ENCODE data around the gene DLGAP1.

DNA sequence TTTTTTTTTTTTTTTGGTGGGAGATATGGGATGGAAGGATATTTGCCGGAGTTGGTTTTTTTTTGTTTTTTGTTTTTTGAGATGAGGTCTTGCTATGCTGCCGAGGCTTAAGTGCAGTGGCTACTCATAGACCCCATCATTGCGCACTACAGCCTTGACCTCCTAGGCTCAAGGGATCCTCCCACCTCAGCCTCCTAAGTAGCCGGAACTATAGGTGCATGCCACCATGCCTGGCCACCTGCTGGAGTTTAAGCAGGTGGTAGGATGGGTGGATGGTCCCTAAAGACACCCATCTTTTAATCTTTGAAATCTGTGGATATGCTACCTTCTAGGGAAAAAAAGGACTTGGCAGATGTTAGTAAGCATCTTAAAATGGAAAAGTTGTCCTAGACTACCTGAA lies 835.4 kb downstream of the DLGAP1 start:
- TF ChIP-seq ZNF513 (CRISPR knock-in tag; conservative IDR thresholded peaks at IDR 0.05) (no peak), PCBP2 (optimal IDR thresholded peaks at IDR 0.05; ENCODE audit: low read depth, low read length, poor library complexity, severe bottlenecking) (no peak), NR2F6 (IDR thresholded peaks at IDR 0.05) (no peak), NR2F6 (CRISPR knock-in tag; IDR thresholded peaks at IDR 0.05) (no peak), HDAC2 (CRISPR knock-in tag; IDR thresholded peaks at IDR 0.05) (no peak), MAX (IDR thresholded peaks at IDR 0.05) (no peak), ZNF776 (CRISPR knock-in tag; IDR thresholded peaks at IDR 0.05) (no peak), ZNF224 (CRISPR knock-in tag; IDR thresholded peaks at IDR 0.05) (no peak), GABPA (IDR thresholded peaks at IDR 0.05; ENCODE audit: low read depth, low read length) (no peak), GABPA (CRISPR knock-in tag; IDR thresholded peaks at IDR 0.05; ENCODE audit: low read depth) (no peak), KAT2B (IDR thresholded peaks at IDR 0.05; ENCODE audit: borderline replicate concordance, low read depth, low read length) (no peak), SP1 (IDR thresholded peaks at IDR 0.05) (no peak), SP1 (CRISPR knock-in tag; IDR thresholded peaks at IDR 0.05) (no peak)
- TF ChIP-seq, protein P1, sequence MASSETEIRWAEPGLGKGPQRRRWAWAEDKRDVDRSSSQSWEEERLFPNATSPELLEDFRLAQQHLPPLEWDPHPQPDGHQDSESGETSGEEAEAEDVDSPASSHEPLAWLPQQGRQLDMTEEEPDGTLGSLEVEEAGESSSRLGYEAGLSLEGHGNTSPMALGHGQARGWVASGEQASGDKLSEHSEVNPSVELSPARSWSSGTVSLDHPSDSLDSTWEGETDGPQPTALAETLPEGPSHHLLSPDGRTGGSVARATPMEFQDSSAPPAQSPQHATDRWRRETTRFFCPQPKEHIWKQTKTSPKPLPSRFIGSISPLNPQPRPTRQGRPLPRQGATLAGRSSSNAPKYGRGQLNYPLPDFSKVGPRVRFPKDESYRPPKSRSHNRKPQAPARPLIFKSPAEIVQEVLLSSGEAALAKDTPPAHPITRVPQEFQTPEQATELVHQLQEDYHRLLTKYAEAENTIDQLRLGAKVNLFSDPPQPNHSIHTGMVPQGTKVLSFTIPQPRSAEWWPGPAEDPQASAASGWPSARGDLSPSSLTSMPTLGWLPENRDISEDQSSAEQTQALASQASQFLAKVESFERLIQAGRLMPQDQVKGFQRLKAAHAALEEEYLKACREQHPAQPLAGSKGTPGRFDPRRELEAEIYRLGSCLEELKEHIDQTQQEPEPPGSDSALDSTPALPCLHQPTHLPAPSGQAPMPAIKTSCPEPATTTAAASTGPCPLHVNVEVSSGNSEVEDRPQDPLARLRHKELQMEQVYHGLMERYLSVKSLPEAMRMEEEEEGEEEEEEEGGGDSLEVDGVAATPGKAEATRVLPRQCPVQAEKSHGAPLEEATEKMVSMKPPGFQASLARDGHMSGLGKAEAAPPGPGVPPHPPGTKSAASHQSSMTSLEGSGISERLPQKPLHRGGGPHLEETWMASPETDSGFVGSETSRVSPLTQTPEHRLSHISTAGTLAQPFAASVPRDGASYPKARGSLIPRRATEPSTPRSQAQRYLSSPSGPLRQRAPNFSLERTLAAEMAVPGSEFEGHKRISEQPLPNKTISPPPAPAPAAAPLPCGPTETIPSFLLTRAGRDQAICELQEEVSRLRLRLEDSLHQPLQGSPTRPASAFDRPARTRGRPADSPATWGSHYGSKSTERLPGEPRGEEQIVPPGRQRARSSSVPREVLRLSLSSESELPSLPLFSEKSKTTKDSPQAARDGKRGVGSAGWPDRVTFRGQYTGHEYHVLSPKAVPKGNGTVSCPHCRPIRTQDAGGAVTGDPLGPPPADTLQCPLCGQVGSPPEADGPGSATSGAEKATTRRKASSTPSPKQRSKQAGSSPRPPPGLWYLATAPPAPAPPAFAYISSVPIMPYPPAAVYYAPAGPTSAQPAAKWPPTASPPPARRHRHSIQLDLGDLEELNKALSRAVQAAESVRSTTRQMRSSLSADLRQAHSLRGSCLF (CRISPR knock-in tag; IDR thresholded peaks at IDR 0.05; ENCODE audit: borderline replicate concordance), result no peak
- TF ChIP-seq, protein P2, sequence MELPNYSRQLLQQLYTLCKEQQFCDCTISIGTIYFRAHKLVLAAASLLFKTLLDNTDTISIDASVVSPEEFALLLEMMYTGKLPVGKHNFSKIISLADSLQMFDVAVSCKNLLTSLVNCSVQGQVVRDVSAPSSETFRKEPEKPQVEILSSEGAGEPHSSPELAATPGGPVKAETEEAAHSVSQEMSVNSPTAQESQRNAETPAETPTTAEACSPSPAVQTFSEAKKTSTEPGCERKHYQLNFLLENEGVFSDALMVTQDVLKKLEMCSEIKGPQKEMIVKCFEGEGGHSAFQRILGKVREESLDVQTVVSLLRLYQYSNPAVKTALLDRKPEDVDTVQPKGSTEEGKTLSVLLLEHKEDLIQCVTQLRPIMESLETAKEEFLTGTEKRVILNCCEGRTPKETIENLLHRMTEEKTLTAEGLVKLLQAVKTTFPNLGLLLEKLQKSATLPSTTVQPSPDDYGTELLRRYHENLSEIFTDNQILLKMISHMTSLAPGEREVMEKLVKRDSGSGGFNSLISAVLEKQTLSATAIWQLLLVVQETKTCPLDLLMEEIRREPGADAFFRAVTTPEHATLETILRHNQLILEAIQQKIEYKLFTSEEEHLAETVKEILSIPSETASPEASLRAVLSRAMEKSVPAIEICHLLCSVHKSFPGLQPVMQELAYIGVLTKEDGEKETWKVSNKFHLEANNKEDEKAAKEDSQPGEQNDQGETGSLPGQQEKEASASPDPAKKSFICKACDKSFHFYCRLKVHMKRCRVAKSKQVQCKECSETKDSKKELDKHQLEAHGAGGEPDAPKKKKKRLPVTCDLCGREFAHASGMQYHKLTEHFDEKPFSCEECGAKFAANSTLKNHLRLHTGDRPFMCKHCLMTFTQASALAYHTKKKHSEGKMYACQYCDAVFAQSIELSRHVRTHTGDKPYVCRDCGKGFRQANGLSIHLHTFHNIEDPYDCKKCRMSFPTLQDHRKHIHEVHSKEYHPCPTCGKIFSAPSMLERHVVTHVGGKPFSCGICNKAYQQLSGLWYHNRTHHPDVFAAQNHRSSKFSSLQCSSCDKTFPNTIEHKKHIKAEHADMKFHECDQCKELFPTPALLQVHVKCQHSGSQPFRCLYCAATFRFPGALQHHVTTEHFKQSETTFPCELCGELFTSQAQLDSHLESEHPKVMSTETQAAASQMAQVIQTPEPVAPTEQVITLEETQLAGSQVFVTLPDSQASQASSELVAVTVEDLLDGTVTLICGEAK (IDR thresholded peaks at IDR 0.05), result no peak
- TF ChIP-seq, protein P2 (CRISPR knock-in tag; IDR thresholded peaks at IDR 0.05), result no peak

Data from HepG2 (cell line).